OCI-LY1 (cell line): ENCODE measurements around the gene PPP2R5C.

Experiments used
- EZH2 ChIP-seq: fragments of 200-600 bp; sonication (generic), shearing (Covaris generic); IDR thresholded peaks from 2 replicates; pipeline ENCODE4 v1.8.0; 2017; ENCODE audit warnings: borderline replicate concordance, mixed run types, mild to moderate bottlenecking, antibody characterized with exemption, low read length, moderate library complexity, mixed read lengths
- TF ChIP-seq, protein P1 (sequence below): fragments of 200-600 bp; sonication (generic), shearing (Covaris generic); IDR thresholded peaks from 2 replicates; pipeline ENCODE4 v1.5.1; 2017; ENCODE audit warnings: mild to moderate bottlenecking, antibody characterized with exemption, low read length, moderate library complexity, mixed read lengths

DNA sequence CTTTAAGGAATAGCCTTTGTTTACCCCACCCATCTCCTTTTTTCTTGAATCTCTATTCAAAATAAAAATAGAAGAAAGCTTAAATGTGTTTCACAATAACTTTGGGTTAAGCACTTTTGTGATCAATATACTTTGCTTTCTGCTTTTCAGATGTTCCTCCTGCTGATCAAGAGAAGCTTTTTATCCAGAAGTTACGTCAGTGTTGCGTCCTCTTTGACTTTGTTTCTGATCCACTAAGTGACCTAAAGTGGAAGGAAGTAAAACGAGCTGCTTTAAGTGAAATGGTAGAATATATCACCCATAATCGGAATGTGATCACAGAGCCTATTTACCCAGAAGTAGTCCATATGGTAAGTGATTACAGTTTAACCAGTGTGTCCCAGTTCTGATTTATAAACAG lies 95.0 kb downstream of the PPP2R5C start:
- no peak for TF ChIP-seq EZH2
- TF ChIP-seq, protein P1, sequence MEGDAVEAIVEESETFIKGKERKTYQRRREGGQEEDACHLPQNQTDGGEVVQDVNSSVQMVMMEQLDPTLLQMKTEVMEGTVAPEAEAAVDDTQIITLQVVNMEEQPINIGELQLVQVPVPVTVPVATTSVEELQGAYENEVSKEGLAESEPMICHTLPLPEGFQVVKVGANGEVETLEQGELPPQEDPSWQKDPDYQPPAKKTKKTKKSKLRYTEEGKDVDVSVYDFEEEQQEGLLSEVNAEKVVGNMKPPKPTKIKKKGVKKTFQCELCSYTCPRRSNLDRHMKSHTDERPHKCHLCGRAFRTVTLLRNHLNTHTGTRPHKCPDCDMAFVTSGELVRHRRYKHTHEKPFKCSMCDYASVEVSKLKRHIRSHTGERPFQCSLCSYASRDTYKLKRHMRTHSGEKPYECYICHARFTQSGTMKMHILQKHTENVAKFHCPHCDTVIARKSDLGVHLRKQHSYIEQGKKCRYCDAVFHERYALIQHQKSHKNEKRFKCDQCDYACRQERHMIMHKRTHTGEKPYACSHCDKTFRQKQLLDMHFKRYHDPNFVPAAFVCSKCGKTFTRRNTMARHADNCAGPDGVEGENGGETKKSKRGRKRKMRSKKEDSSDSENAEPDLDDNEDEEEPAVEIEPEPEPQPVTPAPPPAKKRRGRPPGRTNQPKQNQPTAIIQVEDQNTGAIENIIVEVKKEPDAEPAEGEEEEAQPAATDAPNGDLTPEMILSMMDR: no peak
